Smooth muscle cell (in vitro differentiated cells): ENCODE measurements around the gene JADE1. TPM values are rescaled to one million over a fixed set of nuclear protein-coding genes. Genes with fewer than 3 reads are reported as not detected.

Experiments
- DNase-seq: peaks from one replicate; lab custom pipeline; 2025; ENCODE audit not compliant: unreplicated experiment; lab: John Stamatoyannopoulos, UW
- H2AFZ ChIP-seq: fragments of 200-600 bp; sonication (generic); 2 replicates; pipeline ENCODE4 v1.6.0; 2016; ENCODE audit warnings: antibody characterized with exemption, low read depth, mild to moderate bottlenecking
- H3F3A ChIP-seq: fragments of 200-600 bp; sonication (generic); 2 replicates; pipeline ENCODE4 v1.6.0; 2017; ENCODE audit warnings: antibody characterized with exemption, low read depth
- H3K27ac ChIP-seq: fragments of 200-600 bp; sonication (generic); 2 replicates; pipeline ENCODE4 v1.5.1; 2016; ENCODE audit warnings: low read depth, mild to moderate bottlenecking
- H3K27me3 ChIP-seq: fragments of 200-600 bp; sonication (generic); 2 replicates; pipeline ENCODE4 v1.6.1; 2016; ENCODE audit warnings: low read depth, mild to moderate bottlenecking
- H3K36me3 ChIP-seq: fragments of 200-600 bp; sonication (generic); 2 replicates; pipeline ENCODE4 v1.5.1; 2016; ENCODE audit warnings: low read depth
- H3K4me1 ChIP-seq: fragments of 200-600 bp; sonication (generic); 2 replicates; pipeline ENCODE4 v1.5.1; 2016; ENCODE audit warnings: low read depth
- H3K4me2 ChIP-seq: fragments of 200-600 bp; sonication (generic); 2 replicates; pipeline ENCODE4 v1.6.0; 2016; ENCODE audit warnings: mild to moderate bottlenecking
- H3K4me3 ChIP-seq: fragments of 200-600 bp; sonication (generic); 2 replicates; pipeline ENCODE4 v1.5.1; 2016; ENCODE audit warnings: mild to moderate bottlenecking
- H3K79me2 ChIP-seq: fragments of 200-600 bp; sonication (generic); 2 replicates; pipeline ENCODE4 v1.6.0; 2016; ENCODE audit warnings: low read depth, mild to moderate bottlenecking
- H3K9ac ChIP-seq: fragments of 200-600 bp; sonication (generic); 2 replicates; pipeline ENCODE4 v1.6.0; 2016; ENCODE audit warnings: low read depth
- H3K9me3 ChIP-seq: fragments of 200-600 bp; sonication (generic); replicated peaks from 2 replicates; pipeline ENCODE4 v1.5.1; 2016; ENCODE audit warnings: low read depth
- H4K20me1 ChIP-seq: fragments of 200-600 bp; sonication (generic); 2 replicates; pipeline ENCODE4 v1.6.0; 2016; ENCODE audit warnings: low read depth
- CTCF ChIP-seq: fragments of 200-600 bp; sonication (generic); IDR thresholded peaks from 2 replicates; pipeline ENCODE4 v1.5.1; 2017; ENCODE audit warnings: borderline replicate concordance, mild to moderate bottlenecking, antibody characterized with exemption; ENCODE audit not compliant: insufficient read depth, poor library complexity, severe bottlenecking
- WGBS: methylation state at CpG from one replicate; pipeline ENCODE4 v1.1.7; 2016; ENCODE audit warnings: low lambda C conversion rate; 5-methylcytosine and 5-hydroxymethylcytosine counted together
- polyA plus RNA-seq: library from polyadenylated mRNA; unstranded; fragments of >200 nt; fragmentation: Nextera tagmentation; extraction: Ambion mirVana; gene quantifications from 2 replicates; pipeline ENCODE4 v1.2.1, GENCODE V29; 2016
- total RNA-seq: library from RNA; depleted of rRNA; stranded (reverse); fragments of >200 nt; gene quantifications from 2 replicates; pipeline ENCODE4 v1.2.3, GENCODE V29; 2014

The JADE1 gene
- total and polyA plus RNA-seq, 2 experiments from 2014 or later = 7.4 to 9.8 TPM

GRCh38 chr4:128847082-128847724 is 37.7 kb downstream of the JADE1 start:
- Histone ChIP-seq H3K9me3 (no peaks in the 10 kb centered on the region), H3K27ac (no peak overlapping the region), H3K27me3 (no peaks in the 10 kb centered on the region), H4K20me1 (no peaks in the 10 kb centered on the region), H3K36me3 (no peaks in the 10 kb centered on the region), H3K4me2 (no peak overlapping the region), H3F3A (no peaks in the 10 kb centered on the region), H3K79me2 (no peaks in the 10 kb centered on the region), H2AFZ (no peak overlapping the region), H3K4me1 (no peaks in the 10 kb centered on the region), H3K4me3 (no peak overlapping the region), H3K9ac (no peak overlapping the region)
- 93% methylated on average over 7 of the region's 7 CpGs for WGBS
- no peak for TF ChIP-seq CTCF
- DNase-seq = no peak

- 97% methylated on average over 3 of the region's 3 CpGs for WGBS
- TF ChIP-seq CTCF = no peak
These were observed 39.0 kb downstream of the JADE1 start for GRCh38 chr4:128848461-128848860.

GRCh38 chr4:128850252-128850651 is 40.8 kb downstream of the JADE1 start:
- no peak for DNase-seq
- H3K79me2 ChIP-seq = no peaks in the 10 kb centered on the region
- no peaks in the 10 kb centered on the region for H3K36me3 ChIP-seq
- H3K9me3 ChIP-seq = no peaks in the 10 kb centered on the region
- no peaks in the 10 kb centered on the region for H3F3A ChIP-seq
- H2AFZ ChIP-seq = no peak overlapping the region
- peaks cover 6% of the 10 kb centered on the region for H3K4me1 ChIP-seq
- H3K27ac ChIP-seq = no peak overlapping the region
- H3K27me3 ChIP-seq = no peaks in the 10 kb centered on the region
- TF ChIP-seq CTCF = no peak
- no peak overlapping the region for H3K9ac ChIP-seq
- 98% methylated on average over 4 of the region's 4 CpGs for WGBS
- no peak overlapping the region for H3K4me3 ChIP-seq
- H4K20me1 ChIP-seq = no peaks in the 10 kb centered on the region
- no peak overlapping the region for H3K4me2 ChIP-seq

More at GRCh38 chr4:128848461-128848860, 39.0 kb downstream of the JADE1 start:
- no peaks in the 10 kb centered on the region for H3K79me2 ChIP-seq
- H3K27me3 ChIP-seq = no peaks in the 10 kb centered on the region
- H3F3A ChIP-seq = no peaks in the 10 kb centered on the region
- no peaks in the 10 kb centered on the region for H3K36me3 ChIP-seq
- no peaks in the 10 kb centered on the region for H3K9me3 ChIP-seq
- no peaks in the 10 kb centered on the region for H4K20me1 ChIP-seq
- no peak overlapping the region for H3K9ac ChIP-seq
- no peak overlapping the region for H3K27ac ChIP-seq
- no peak overlapping the region for H2AFZ ChIP-seq
- no peak overlapping the region for H3K4me3 ChIP-seq
- DNase-seq = no peak
- H3K4me2 ChIP-seq = no peak overlapping the region
- no peaks in the 10 kb centered on the region for H3K4me1 ChIP-seq

- Histone ChIP-seq H3K4me3 (no peak overlapping the region), H3K79me2 (no peaks in the 10 kb centered on the region), H3K27me3 (no peaks in the 10 kb centered on the region), H2AFZ (no peak overlapping the region), H3K9ac (no peak overlapping the region), H4K20me1 (no peaks in the 10 kb centered on the region), H3K4me2 (peak overlapping the region; percentile 35), H3K9me3 (no peaks in the 10 kb centered on the region), H3K4me1 (peaks cover 6% of the 10 kb centered on the region), H3K27ac (peak overlapping the region; percentile 69), H3F3A (peaks cover under 1% of the 10 kb centered on the region), H3K36me3 (no peaks in the 10 kb centered on the region)
- 44% methylated on average over 5 of the region's 5 CpGs for WGBS
- DNase-seq = no peak
- no peak for TF ChIP-seq CTCF
These were observed 44.2 kb downstream of the JADE1 start for GRCh38 chr4:128853741-128854140.
